Kidney tubule cell (primary cell): Measurements from ENCODE around the gene NUP210.
"Not testable (repeated sequence)": the region's sequence is repeated elsewhere in the genome, so short reads cannot be mapped to it uniquely, and the experiment has no call there.

Source experiments
- DNase-seq: peaks from one replicate; pipeline ENCODE4 v3.0.0-alpha.2; 2018; ENCODE audit warnings: low spot score

Gene NUP210

GRCh38 chr3:13406190-13406589, 13.9 kb downstream of the NUP210 start:
- no peak for DNase-seq

DNA sequence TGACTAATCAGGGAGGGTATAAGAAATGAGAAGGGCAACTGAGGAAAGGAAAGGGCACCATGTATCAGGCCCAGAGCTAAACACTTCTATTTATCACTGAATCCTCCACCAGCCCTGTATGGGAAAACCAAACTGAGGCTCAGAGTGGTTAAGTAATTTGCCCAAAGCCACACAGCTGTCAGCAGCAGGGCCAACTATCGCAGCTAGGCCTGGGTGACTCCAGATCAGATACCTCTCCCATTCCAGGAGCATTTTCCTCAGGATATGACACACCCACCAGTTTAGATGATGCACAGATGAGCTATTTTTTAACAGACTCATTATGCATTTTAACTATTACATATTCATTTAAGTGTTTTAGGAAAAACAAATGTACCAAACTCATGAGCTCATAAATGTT, 14.5 kb downstream of the NUP210 start:
- DNase-seq = peak; percentile 51

GRCh38 chr3:13404626-13405452, 15.3 kb downstream of the NUP210 start:
- DNase-seq = no peak

DNA sequence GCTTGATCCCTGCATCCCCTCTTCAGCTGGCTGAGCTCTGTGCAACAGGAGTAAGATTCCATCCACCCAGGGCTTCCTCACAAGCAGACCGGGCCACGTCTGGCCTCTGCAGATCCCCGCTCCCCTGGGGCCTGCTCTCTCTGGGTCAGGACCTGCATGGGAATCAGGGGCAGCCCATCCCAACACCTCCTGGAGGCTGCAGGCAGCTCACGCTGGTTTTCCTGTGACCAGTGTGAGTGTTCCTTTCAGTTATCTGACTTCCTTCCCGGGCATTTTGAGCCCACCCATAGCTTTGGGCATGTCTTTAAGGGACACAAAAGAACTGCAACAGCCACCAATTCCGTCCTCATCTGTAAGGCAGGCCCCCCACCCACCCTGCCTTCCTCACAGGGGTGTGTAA, 16.3 kb downstream of the NUP210 start:
- DNase-seq = no peak

DNA sequence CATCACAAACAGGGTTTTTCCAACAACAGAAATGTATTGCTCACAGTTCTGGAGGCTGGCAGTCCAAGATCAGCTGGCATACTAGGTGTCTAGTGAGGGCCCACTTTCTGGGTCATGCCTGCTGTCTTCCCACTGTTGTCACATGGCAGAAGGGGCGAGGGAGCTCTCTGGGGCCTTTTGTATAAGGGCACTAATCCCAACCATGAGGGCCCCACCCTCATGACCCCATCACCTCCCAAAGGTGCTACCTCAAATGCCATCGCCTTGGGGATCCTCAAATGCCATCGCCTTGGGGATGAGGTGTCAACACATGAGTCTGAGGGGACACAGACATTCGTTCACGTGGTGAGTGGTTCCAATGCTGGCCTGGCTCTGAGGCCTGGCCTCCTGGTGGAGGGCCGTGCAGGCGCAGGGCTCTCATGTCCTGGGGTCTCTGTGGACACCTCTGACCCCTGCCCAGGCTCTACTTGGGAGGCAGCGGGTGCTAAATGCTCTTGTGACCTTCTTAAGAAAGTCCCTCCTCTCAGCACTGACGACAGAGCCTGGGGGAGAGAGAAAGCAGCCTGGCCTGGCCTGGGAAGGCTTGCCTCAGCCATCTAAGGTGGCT, 16.8 kb downstream of the NUP210 start:
- DNase-seq = no peak

DNA sequence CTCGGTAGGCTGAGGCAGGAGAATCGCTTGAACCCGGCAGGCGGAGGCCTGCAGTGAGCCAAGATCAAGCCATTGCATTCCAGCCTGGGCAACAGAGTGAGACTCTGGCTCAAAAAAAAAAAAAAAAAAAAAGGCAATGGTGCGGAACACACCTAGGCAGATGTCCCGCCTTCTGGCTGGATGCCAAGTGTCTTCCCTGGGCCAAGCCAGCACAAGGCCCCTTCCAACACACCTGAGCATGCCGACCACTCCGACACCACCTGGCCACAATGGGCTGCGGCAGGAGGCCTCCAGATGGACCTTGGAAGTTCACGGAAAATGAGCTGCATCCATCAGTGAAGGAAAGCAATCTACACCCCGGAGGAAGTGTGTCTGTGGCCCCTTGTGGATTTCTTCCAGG, 19.0 kb downstream of the NUP210 start:
- peak; percentile 27 for DNase-seq

GRCh38 chr3:13400114-13400673, 19.9 kb downstream of the NUP210 start:
- no peak for DNase-seq

- no peak for DNase-seq
Observed at GRCh38 chr3:13399603-13400002, 20.5 kb downstream of the NUP210 start.

DNA sequence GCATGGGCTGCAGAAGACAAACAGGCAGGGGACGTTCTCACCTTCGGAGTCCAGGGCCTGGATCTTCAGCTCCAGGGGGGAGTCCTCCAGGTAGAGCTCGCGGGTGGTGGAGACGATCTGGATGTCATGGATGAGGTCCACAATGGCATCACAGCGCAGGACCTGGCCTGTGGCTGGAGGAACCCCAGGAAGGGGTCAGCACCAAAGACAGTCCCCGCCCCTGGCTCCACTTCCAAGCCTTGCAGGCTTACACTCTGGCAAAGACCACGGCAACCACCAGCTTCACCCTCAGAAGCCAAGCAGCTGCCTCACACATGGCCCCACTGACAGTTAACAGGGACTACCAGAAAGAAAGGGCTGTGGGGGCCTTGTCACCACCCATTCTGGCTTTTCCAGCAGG, 22.8 kb downstream of the NUP210 start:
- no peak for DNase-seq

DNA sequence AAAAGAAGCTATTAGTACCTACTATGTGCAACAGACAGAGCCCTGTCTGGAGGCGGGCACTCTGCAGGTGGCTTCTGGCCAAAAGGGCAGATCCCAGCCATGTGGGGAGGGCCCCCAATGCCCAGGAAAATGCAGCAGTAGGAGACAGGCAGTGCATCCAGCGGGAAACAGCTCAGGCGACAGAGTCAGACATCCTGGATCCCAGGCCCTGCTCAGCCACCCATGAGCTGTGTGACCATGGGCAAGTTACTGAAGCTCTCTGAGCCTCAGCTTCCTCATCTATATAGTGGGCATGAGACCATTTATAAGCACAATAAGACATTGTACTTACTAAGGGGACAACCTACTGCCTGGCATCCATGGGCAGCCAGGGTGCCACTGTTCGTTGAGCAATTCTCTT, 25.8 kb downstream of the NUP210 start:
- DNase-seq = no peak

GRCh38 chr3:13393427-13394360, 26.4 kb downstream of the NUP210 start:
- no peak for DNase-seq

DNA sequence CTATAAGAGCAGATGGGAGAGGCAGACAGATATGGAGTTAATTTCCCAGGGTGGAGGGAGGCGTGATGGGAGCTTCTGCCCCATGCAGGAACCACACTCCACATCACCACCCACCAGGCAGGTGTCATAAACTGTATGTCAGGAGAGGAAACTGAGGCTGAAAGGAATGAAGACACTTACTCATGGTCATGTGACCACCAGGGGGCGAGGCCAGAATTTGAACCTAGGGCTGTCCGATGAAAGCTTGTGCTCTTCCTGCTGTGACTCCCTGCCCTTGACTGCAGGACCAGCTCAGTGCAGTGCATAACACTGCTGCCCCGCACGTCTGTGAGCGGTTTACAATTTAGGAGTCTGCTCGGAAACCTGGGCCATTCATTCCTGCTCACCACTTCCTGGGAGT, 28.8 kb downstream of the NUP210 start:
- no peak for DNase-seq

GRCh38 chr3:13389378-13389777, 30.7 kb downstream of the NUP210 start:
- no peak for DNase-seq

DNA sequence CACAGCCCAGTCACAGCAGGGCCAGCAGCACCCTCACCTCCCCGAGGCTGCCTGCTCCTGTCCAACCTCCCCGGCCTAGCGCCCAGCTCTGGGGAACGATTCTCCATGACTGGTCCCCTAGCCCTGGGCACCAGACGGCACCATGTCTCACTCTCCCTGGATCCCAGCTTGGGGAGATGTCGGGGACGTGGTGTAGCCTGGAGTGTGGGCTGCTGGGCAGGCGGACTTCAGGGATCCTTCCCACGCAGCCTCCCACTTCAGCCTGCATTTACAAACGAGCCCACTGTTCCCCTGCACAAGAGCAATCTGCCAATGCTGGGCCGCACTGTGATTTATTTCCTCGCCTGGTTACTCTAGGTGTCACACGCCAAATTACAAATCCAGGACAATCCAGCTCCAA, 31.3 kb downstream of the NUP210 start:
- no peak for DNase-seq

GRCh38 chr3:13385373-13385965, 34.7 kb downstream of the NUP210 start:
- no peak for DNase-seq

- no peak for DNase-seq
Observed at GRCh38 chr3:13380971-13381370, 39.2 kb downstream of the NUP210 start.

- peak; percentile 49 for DNase-seq
Observed at GRCh38 chr3:13379201-13379830, 40.8 kb downstream of the NUP210 start.

DNA sequence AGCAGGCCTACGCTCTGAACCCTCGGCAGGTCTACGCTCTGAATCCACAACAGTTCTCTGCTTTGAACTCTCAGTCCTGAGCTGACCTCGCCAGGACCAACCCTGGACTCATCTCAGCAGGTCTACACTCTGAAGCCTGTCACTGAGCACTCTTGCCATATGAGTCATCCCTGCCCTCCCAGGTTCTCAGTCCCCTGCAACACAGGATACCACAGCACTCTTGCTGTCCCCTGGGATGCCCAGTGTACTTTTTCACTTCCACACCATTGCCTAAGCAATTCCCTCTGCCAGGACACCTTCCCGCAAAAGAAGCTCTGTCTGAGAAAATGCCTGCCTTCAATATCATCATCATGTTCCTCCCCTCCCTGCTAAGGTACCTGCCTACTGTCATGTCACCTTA, 42.0 kb downstream of the NUP210 start:
- DNase-seq = peak; percentile 56

DNA sequence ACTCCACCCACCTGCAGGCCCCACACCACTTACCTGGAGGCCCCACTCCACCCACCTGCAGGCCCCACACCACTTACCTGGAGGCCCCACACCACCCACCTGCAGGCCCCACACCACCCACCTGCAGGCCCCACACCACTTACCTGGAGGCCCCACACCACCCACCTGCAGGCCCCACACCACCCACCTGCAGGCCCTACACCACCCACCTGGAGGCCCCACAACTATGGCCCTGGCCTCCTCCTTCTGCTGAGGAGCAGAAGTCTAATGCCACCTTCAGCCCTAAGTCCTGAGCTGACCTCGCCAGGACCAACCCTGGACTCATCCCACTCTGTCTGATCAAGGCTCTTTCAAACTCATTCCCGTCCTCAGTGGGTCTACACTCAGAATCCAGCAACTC, 42.4 kb downstream of the NUP210 start:
- DNase-seq = not testable (repeated sequence)

DNA sequence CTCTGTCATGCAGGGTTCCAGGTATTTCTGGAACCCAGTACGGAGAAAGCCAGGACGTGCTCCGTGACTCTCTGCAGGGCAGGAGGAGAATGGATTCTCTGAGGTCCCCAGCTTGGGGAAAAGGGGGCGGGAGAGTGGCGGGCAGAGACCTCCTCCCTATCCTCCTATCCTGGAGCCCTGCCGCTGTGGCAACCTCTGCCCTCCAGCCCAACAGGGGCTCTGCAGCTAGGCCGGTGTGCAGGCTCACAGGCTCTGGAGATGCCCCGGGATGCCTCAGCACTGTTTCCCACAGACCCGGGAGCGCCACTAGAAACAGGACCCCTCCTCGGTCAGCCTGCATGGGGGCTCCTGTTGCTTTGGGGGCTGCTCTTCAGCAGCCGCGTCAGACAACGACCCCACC, 43.1 kb downstream of the NUP210 start:
- DNase-seq = no peak

- DNase-seq = no peak
Observed at GRCh38 chr3:13376091-13376490, 44.0 kb downstream of the NUP210 start.
